HCT116 (cell line): ENCODE results near the gene DEFB132. TPM values are rescaled to one million over a fixed set of nuclear protein-coding genes. Genes with fewer than 3 reads are reported as not detected.
A peak's percentile ranks its signal among the peaks of the same experiment; 100 is the strongest.

ENCODE experiments used
- ATAC-seq: fragments of 200-7000 bp; cut with Tn5 transposase; 2 replicates; pipeline ENCODE4 v1.9.1; 2020; ENCODE audit warnings: mild to moderate bottlenecking, moderate library complexity
- BruUV-seq: library from RNA; stranded (reverse); fragments of 400-500 nt; replicated peaks from 2 replicates; lab custom pipeline; 2021; lab: Mats Ljungman, UMichigan
- CTCF ChIA-PET: fragments of 300-600 bp; sonication (Branson Sonifier 250); formaldehyde crosslinking; loops from one replicate; lab custom pipeline; 2021; ENCODE audit warnings: antibody characterized with exemption; lab: Charles Lee
- POLR2A ChIA-PET: fragments of 300-600, 350-600 bp; sonication (Branson Sonifier 250); formaldehyde crosslinking; loops from one replicate; lab custom pipeline; 2021; ENCODE audit warnings: antibody characterized with exemption; lab: Charles Lee
- RAD21 ChIA-PET, 2 experiments: fragments of 300-600 bp; sonication (Branson Sonifier 250); formaldehyde crosslinking; loops; one replicate each; lab custom pipeline; 2023; ENCODE audit warnings: low total read pairs in 2 of 2; ENCODE audit not compliant: uncharacterized antibody in 2 of 2, unreplicated experiment in 2 of 2, low non-redundant PET in 1 of 2; lab: Charles Lee
- DNase-seq: peaks from one replicate; pipeline ENCODE4 v3.0.0-alpha.2; 2010; ENCODE audit warnings: low read depth, low spot score
- H2AFZ ChIP-seq: fragments of 200-600 bp; shearing (Covaris generic), sonication (generic); 2 replicates; pipeline ENCODE4 v1.6.1; 2017; ENCODE audit warnings: low read depth, mixed run types, mixed read lengths, antibody characterized with exemption, low read length; ENCODE audit not compliant: poor library complexity, severe bottlenecking
- H3K27ac ChIP-seq: 2 replicates; pipeline ENCODE4 v1.5.1; 2012; ENCODE audit warnings: low read depth, low read length
- H3K27me3 ChIP-seq: fragments of 200-600 bp; sonication (generic); 2 replicates; pipeline ENCODE4 v1.6.1; 2016; ENCODE audit warnings: mixed run types, low read length, mixed read lengths; ENCODE audit not compliant: insufficient read depth
- H3K36me3 ChIP-seq, 2 experiments: fragments of 200-500 bp in 1 of 2; fragments of 200-600 bp in 1 of 2; sonication (Bioruptor generic) in 1 of 2; sonication (generic) in 1 of 2; 2 replicates each; pipeline versions ENCODE4 v1.5.1 to v1.6.1; 2014 to 2016; ENCODE audit warnings: low read length in 2 of 2, inconsistent platforms in 1 of 2, mixed read lengths in 1 of 2, mixed run types in 1 of 2; ENCODE audit not compliant: insufficient read depth in 2 of 2, control insufficient read depth in 1 of 2
- H3K4me1 ChIP-seq, 2 experiments: fragments of 200-600 bp in 1 of 2; sonication (generic) in 1 of 2; 2 replicates each; pipeline versions ENCODE4 v1.5.1 to v1.6.1; 2012 to 2017; ENCODE audit warnings: low read length in 2 of 2, inconsistent platforms in 1 of 2, mild to moderate bottlenecking in 1 of 2, mixed read lengths in 1 of 2, mixed run types in 1 of 2, moderate library complexity in 1 of 2; ENCODE audit not compliant: insufficient read depth in 2 of 2, control insufficient read depth in 1 of 2
- H3K4me2 ChIP-seq: fragments of 200-600 bp; sonication (generic); 2 replicates; pipeline ENCODE4 v1.6.1; 2017; ENCODE audit warnings: mixed run types, low read length, mixed read lengths
- H3K4me3 ChIP-seq, 2 experiments: fragments of 200-600 bp in 1 of 2; sonication (generic) in 1 of 2; replicated peaks in 1 of 2; 2 replicates each; pipeline ENCODE4 v1.5.1; 2011 to 2016; ENCODE audit warnings: low read length in 2 of 2, control low read depth in 1 of 2, low read depth in 1 of 2, mild to moderate bottlenecking in 1 of 2, mixed read lengths in 1 of 2, mixed run types in 1 of 2
- H3K79me2 ChIP-seq: fragments of 200-600 bp; sonication (generic); 2 replicates; pipeline ENCODE4 v1.6.1; 2017; ENCODE audit warnings: mild to moderate bottlenecking, mixed run types, low read length, moderate library complexity, mixed read lengths; ENCODE audit not compliant: insufficient read depth
- H3K9ac ChIP-seq: fragments of 200-600 bp; sonication (generic); 2 replicates; pipeline ENCODE4 v1.6.1; 2016; ENCODE audit warnings: low read length, mixed read lengths
- H3K9me2 ChIP-seq: fragments of 200-600 bp; sonication (generic), shearing (Covaris generic); 2 replicates; pipeline ENCODE4 v1.6.1; 2017; ENCODE audit warnings: mixed run types, mild to moderate bottlenecking, moderate library complexity; ENCODE audit not compliant: insufficient read depth
- H3K9me3 ChIP-seq, 2 experiments: fragments of 200-500 bp in 1 of 2; fragments of 200-600 bp in 1 of 2; sonication (Bioruptor generic) in 1 of 2; sonication (generic) in 1 of 2; 2 replicates each; pipeline ENCODE4 v1.6.1; 2014 to 2017; ENCODE audit warnings: low read length in 2 of 2, mixed read lengths in 2 of 2, inconsistent platforms in 1 of 2, low read depth in 1 of 2, mild to moderate bottlenecking in 1 of 2, mixed run types in 1 of 2, moderate library complexity in 1 of 2; ENCODE audit not compliant: control insufficient read depth in 1 of 2, insufficient read depth in 1 of 2
- H4K20me1 ChIP-seq: fragments of 200-600 bp; sonication (generic), shearing (Covaris generic); 2 replicates; pipeline ENCODE4 v1.6.1; 2017; ENCODE audit warnings: mixed run types, mild to moderate bottlenecking, moderate library complexity; ENCODE audit not compliant: insufficient read depth
- CEBPB ChIP-seq: IDR thresholded peaks from 2 replicates; pipeline ENCODE4 v1.6.1; 2012; ENCODE audit warnings: low read depth
- ELF1 ChIP-seq: IDR thresholded peaks from 2 replicates; pipeline ENCODE4 v1.6.1; 2012; ENCODE audit warnings: low read depth, borderline replicate concordance
- EZH2 ChIP-seq: fragments of 200-600 bp; sonication (generic); IDR thresholded peaks from 2 replicates; pipeline ENCODE4 v1.6.1; 2017; ENCODE audit warnings: antibody characterized with exemption, mixed run types
- EZH2phosphoT487 ChIP-seq: fragments of 200-600 bp; IDR thresholded peaks from 2 replicates; pipeline ENCODE4 v1.6.1; 2018; ENCODE audit warnings: antibody characterized with exemption, borderline replicate concordance
- SIN3A ChIP-seq: IDR thresholded peaks from 2 replicates; pipeline ENCODE4 v1.6.1; 2012; ENCODE audit warnings: low read depth
- intact Hi-C: fragments of 100-400 bp; cut with micrococcal nuclease; formaldehyde crosslinking; loops from 2 replicates; pipeline ENCODE4 v1.10.0; 2022
- total RNA-seq: library from RNA; stranded (reverse); gene quantifications from one replicate; pipeline ENCODE4 v1.2.1, GENCODE V29; 2021; ENCODE audit not compliant: unreplicated experiment

The DEFB132 gene
- total RNA-seq, 1 experiment from 2014 or later, result not detected

- Histone ChIP-seq H3K4me1 (no peaks in the 10 kb centered on the region), H3K4me3 (no peak overlapping the region), H3K27ac (no peak overlapping the region), H3K9me3 (no peaks in the 10 kb centered on the region), H3K9me2 (no peaks in the 10 kb centered on the region), H3K79me2 (no peaks in the 10 kb centered on the region), H3K9ac (no peak overlapping the region), H2AFZ (no peak overlapping the region), H3K36me3 (peaks cover 3 to 26% of the 10 kb centered on the region in 2 experiments; a peak in 2 of 4 replicates), H3K27me3 (no peaks in the 10 kb centered on the region), H4K20me1 (no peaks in the 10 kb centered on the region), H3K4me2 (no peak overlapping the region)
- BruUV-seq, result TSS peak; percentile 29
- ChIA-PET POLR2A (no interaction called here), RAD21 (no interaction called here), CTCF (no interaction called here)
- TF ChIP-seq EZH2phosphoT487 (no peak), CEBPB (no peak), ELF1 (no peak), EZH2 (no peak)
- ATAC-seq (no peak), DNase-seq (no peak)
- intact Hi-C loops, result no loop called here
Observed at GRCh38 chr20:276620-277495, 19.3 kb downstream of the DEFB132 start.

GRCh38 chr20:277496-277781 lies 19.9 kb downstream of the DEFB132 start:
- no peaks in the 10 kb centered on the region for H3K79me2 ChIP-seq
- H3K36me3 ChIP-seq, result peaks cover 3 to 29% of the 10 kb centered on the region in 2 experiments; a peak in 2 of 4 replicates
- no peaks in the 10 kb centered on the region for H3K27me3 ChIP-seq
- DNase-seq (no peak), ATAC-seq (no peak)
- no peak overlapping the region for H3K4me2 ChIP-seq
- no peaks in the 10 kb centered on the region for H3K9me3 ChIP-seq
- BruUV-seq, result no TSS peak
- POLR2A ChIA-PET, result no interaction called here
- H3K4me3 ChIP-seq, result no peak overlapping the region
- no peak for TF ChIP-seq SIN3A
- CTCF ChIA-PET, result no interaction called here
- H3K9ac ChIP-seq, result no peak overlapping the region
- no peaks in the 10 kb centered on the region for H4K20me1 ChIP-seq
- no peak overlapping the region for H3K27ac ChIP-seq
- no peak overlapping the region for H2AFZ ChIP-seq
- RAD21 ChIA-PET, result no interaction called here
- H3K4me1 ChIP-seq, result no peaks in the 10 kb centered on the region
- intact Hi-C loops, result no loop called here
- no peaks in the 10 kb centered on the region for H3K9me2 ChIP-seq
